DOHH2 (cell line): ENCODE results near the gene ZNF229.
"Not testable (repeated sequence)": the region's sequence is repeated elsewhere in the genome, so short reads cannot be mapped to it uniquely, and the experiment has no call there.

Experiments used
- H3F3A ChIP-seq: fragments of 200-600 bp; sonication (generic), shearing (Covaris generic); 2 replicates; pipeline ENCODE4 v1.6.0; 2016; ENCODE audit warnings: antibody characterized with exemption, mild to moderate bottlenecking; ENCODE audit not compliant: control insufficient read depth, insufficient read depth
- H3K27ac ChIP-seq: fragments of 200-600 bp; sonication (generic); 2 replicates; pipeline ENCODE4 v1.5.1; 2014; ENCODE audit warnings: low read depth, mild to moderate bottlenecking, low read length, moderate library complexity
- H3K27me3 ChIP-seq: fragments of 200-600 bp; sonication (generic); 2 replicates; pipeline ENCODE4 v1.6.1; 2014; ENCODE audit warnings: mild to moderate bottlenecking, low read length, mixed read lengths; ENCODE audit not compliant: control insufficient read depth
- H3K36me3 ChIP-seq: fragments of 200-600 bp; sonication (generic); 2 replicates; pipeline ENCODE4 v1.6.1; 2014; ENCODE audit warnings: mild to moderate bottlenecking, low read length, moderate library complexity, mixed read lengths; ENCODE audit not compliant: control insufficient read depth
- H3K4me1 ChIP-seq: fragments of 200-600 bp; sonication (generic); 2 replicates; pipeline ENCODE4 v1.6.1; 2014; ENCODE audit warnings: mild to moderate bottlenecking, low read length, mixed read lengths; ENCODE audit not compliant: control insufficient read depth
- H3K4me2 ChIP-seq: fragments of 200-600 bp; sonication (generic); 2 replicates; pipeline ENCODE4 v1.6.0; 2014; ENCODE audit warnings: mild to moderate bottlenecking, low read length, moderate library complexity
- H3K4me3 ChIP-seq: fragments of 200-600 bp; sonication (generic); 2 replicates; pipeline ENCODE4 v1.5.1; 2014; ENCODE audit warnings: mild to moderate bottlenecking, low read length, mixed read lengths
- H3K79me2 ChIP-seq: fragments of 200-600 bp; sonication (generic); 2 replicates; pipeline ENCODE4 v1.6.1; 2014; ENCODE audit warnings: mild to moderate bottlenecking, low read length, mixed read lengths; ENCODE audit not compliant: control insufficient read depth
- H3K9me2 ChIP-seq: fragments of 200-600 bp; sonication (generic); replicated peaks from 2 replicates; pipeline ENCODE4 v1.6.1; 2014; ENCODE audit warnings: mild to moderate bottlenecking, low read length, mixed read lengths; ENCODE audit not compliant: control insufficient read depth
- H3K9me3 ChIP-seq: fragments of 200-600 bp; sonication (generic); 2 replicates; pipeline ENCODE4 v1.6.1; 2014; ENCODE audit warnings: antibody characterized with exemption, low read length, mixed read lengths; ENCODE audit not compliant: control insufficient read depth, insufficient read depth
- H4K20me1 ChIP-seq: fragments of 200-600 bp; sonication (generic); 2 replicates; pipeline ENCODE4 v1.6.0; 2014; ENCODE audit warnings: low read depth, mild to moderate bottlenecking, antibody characterized with exemption, low read length, moderate library complexity; ENCODE audit not compliant: control insufficient read depth, insufficient read depth
- EZH2phosphoT487 ChIP-seq: fragments of 200-600 bp; sonication (generic); IDR thresholded peaks from 2 replicates; pipeline ENCODE4 v1.6.1; 2017; ENCODE audit warnings: borderline replicate concordance, mild to moderate bottlenecking, antibody characterized with exemption, low read length, moderate library complexity, mixed read lengths
- TF ChIP-seq, protein P1 (sequence below): fragments of 200-600 bp; sonication (generic); IDR thresholded peaks from one replicate; pipeline ENCODE4 v1.5.1; 2014; ENCODE audit warnings: antibody characterized with exemption, mild to moderate bottlenecking, low read depth, low read length; ENCODE audit not compliant: poor library complexity, severe bottlenecking

Gene ZNF229

DNA sequence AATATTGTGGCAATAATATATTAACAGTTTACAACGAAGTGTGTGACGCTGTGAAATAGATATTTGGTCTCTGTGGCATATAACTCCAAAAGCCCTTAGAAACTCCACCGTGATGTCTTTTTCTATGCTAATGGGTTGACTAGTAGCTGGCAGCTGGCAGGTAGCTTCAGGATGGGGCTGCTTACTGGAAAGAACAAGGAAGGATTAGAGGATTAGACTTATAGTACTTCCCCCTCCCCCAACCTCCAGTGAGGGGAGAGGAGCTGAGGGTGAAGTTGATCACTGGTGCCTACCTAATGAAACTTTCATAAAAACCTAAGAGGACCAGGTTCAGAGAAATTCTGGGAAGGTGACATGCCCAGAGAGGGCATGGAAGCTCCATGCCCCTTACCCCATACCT lies 9.8 kb downstream of the ZNF229 start:
- Histone ChIP-seq H3K36me3 (no peaks in the 10 kb centered on the region), H4K20me1 (no peaks in the 10 kb centered on the region), H3K4me3 (no peak overlapping the region), H3K27ac (no peak overlapping the region), H3K4me2 (no peak overlapping the region), H3K4me1 (no peaks in the 10 kb centered on the region), H3K9me2 (no peaks in the 10 kb centered on the region), H3K27me3 (no peaks in the 10 kb centered on the region), H3K79me2 (no peaks in the 10 kb centered on the region), H3K9me3 (peaks cover 10% of the 10 kb centered on the region), H3F3A (no peaks in the 10 kb centered on the region)
- TF ChIP-seq EZH2phosphoT487, result no peak
- TF ChIP-seq, protein P1, sequence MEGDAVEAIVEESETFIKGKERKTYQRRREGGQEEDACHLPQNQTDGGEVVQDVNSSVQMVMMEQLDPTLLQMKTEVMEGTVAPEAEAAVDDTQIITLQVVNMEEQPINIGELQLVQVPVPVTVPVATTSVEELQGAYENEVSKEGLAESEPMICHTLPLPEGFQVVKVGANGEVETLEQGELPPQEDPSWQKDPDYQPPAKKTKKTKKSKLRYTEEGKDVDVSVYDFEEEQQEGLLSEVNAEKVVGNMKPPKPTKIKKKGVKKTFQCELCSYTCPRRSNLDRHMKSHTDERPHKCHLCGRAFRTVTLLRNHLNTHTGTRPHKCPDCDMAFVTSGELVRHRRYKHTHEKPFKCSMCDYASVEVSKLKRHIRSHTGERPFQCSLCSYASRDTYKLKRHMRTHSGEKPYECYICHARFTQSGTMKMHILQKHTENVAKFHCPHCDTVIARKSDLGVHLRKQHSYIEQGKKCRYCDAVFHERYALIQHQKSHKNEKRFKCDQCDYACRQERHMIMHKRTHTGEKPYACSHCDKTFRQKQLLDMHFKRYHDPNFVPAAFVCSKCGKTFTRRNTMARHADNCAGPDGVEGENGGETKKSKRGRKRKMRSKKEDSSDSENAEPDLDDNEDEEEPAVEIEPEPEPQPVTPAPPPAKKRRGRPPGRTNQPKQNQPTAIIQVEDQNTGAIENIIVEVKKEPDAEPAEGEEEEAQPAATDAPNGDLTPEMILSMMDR, result no peak

DNA sequence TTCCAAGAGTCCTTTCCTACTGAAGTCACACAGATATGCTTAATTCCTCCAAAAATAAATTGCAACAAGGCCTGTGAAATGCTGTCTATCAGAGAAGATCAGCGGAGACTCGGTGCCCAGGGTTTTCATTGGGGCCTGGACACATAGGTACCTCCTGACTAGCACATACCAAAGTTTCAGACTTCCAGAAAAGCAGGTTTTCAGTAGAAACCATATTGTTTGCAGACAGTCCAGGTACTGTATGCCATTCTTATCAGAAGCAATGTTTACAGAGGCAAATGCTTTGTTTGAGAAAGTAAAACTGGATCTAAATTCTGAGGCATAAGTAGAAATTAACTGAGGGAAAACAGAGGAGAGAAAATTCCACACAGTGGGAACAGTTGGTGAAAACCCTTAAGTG lies 12.8 kb downstream of the ZNF229 start:
- Histone ChIP-seq H3K4me1 (no peaks in the 10 kb centered on the region), H3K4me3 (no peak overlapping the region), H4K20me1 (no peaks in the 10 kb centered on the region), H3K4me2 (no peak overlapping the region), H3K9me3 (peaks cover 10% of the 10 kb centered on the region), H3K27me3 (no peaks in the 10 kb centered on the region), H3K36me3 (no peaks in the 10 kb centered on the region), H3K9me2 (no peaks in the 10 kb centered on the region), H3K27ac (no peak overlapping the region), H3K79me2 (no peaks in the 10 kb centered on the region), H3F3A (no peaks in the 10 kb centered on the region)
- TF ChIP-seq, protein P1, result no peak

DNA sequence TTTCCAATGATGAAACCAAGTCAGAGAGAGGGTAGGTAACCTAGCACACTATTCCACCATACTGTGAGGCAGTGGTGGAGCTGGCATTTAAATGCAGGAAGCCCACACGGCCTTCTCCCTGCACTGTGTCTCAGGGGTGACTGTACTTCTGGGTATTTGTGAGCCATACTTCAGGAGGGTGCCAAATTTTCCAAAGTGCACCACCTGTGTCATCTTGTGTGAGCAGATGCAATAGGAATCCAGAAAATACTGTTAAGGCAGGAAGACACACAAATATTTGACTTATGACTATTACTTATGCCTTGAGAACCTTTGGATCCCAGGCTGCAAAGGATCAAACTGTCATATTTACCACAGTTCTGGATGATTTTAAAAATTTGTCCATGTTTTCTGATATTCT lies 17.3 kb downstream of the ZNF229 start:
- H3F3A ChIP-seq, result no peaks in the 10 kb centered on the region
- H4K20me1 ChIP-seq, result no peaks in the 10 kb centered on the region
- no peaks in the 10 kb centered on the region for H3K36me3 ChIP-seq
- no peak overlapping the region for H3K27ac ChIP-seq
- H3K4me3 ChIP-seq, result no peak overlapping the region
- H3K4me1 ChIP-seq, result no peaks in the 10 kb centered on the region
- no peaks in the 10 kb centered on the region for H3K9me2 ChIP-seq
- TF ChIP-seq EZH2phosphoT487, result no peak
- TF ChIP-seq, protein P1, result no peak
- no peaks in the 10 kb centered on the region for H3K79me2 ChIP-seq
- H3K4me2 ChIP-seq, result no peak overlapping the region
- peaks cover 25% of the 10 kb centered on the region for H3K9me3 ChIP-seq
- H3K27me3 ChIP-seq, result no peaks in the 10 kb centered on the region

DNA sequence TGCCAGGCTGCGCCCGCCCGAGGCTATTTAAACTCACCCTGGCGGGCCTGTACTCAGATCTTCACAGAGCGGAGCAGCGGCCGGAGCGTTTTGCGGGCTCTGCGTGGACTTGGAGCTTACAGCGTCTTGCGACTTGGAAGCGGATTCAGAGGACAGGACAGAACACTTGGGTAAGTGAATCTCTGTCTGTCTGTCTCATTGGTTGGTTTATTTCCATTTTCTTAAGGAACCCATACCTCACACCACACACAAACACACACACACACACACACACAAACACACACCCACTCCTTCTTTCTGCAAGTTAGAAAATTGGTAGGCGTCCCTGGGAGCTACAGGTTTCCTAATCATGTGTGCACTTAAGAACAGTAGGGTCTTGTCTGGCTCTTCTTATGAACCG lies 32.7 kb downstream of the ZNF229 start:
- not testable (repeated sequence) for H3K36me3 ChIP-seq, H3K27ac ChIP-seq, H3K9me2 ChIP-seq, H3K27me3 ChIP-seq, H3K9me3 ChIP-seq, H3F3A ChIP-seq, H3K4me3 ChIP-seq, H3K4me2 ChIP-seq, H4K20me1 ChIP-seq, H3K79me2 ChIP-seq, H3K4me1 ChIP-seq
